HG02840 (cell line): ENCODE data around the gene TNFRSF12A.
"Not testable (repeated sequence)": the region's sequence is repeated elsewhere in the genome, so short reads cannot be mapped to it uniquely, and the experiment has no call there.

Experiments used
- ATAC-seq: cut with Tn5 transposase; IDR thresholded peaks from one replicate; pipeline ENCODE4 v1.9.1; 2021; ENCODE audit warnings: mild to moderate bottlenecking, moderate library complexity, moderate number of reproducible peaks; ENCODE audit not compliant: unreplicated experiment, low FRiP score

TNFRSF12A gene

GRCh38 chr16:3060339-3061127, 40.4 kb downstream of the TNFRSF12A start:
- ATAC-seq: no peak

GRCh38 chr16:3062553-3062952, 42.4 kb downstream of the TNFRSF12A start:
- ATAC-seq: no peak

GRCh38 chr16:3063625-3064386, 43.6 kb downstream of the TNFRSF12A start:
- ATAC-seq: no peak

DNA sequence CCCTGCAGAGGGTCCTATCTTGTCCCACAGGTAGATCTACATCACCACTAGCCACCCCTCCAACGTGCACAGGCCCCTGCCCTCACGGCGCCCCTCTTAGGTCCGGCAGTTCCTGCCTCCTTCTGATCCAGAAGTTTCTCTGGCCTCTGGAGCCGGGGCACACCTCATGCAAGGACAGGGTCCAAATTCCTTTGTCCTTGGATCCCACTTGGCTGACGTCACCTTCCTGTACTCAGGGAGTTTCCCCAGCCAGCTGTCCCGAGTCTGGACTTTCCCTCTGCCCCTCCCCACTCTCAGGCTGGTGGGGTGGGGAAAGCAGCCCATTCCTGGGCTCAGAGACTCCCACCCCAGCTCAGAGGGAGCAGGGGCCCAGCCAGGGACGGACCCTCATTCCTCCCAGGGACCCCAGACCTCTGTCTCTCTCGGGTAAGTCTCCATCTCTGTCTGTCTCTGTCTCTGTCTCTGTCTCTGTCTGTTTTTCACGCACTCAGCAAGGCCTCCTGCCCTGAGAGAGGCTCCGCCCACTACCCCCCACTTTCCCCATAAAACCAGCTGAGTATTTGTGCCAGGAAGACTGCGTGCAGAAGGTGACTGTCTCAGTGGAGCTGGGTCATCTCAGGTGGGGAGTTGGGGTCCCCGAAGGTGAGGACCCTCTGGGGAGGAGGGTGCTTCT, 45.0 kb downstream of the TNFRSF12A start, which contains the start of gene IL32:
IL32 (plus strand) TSS at position 572 of the 673 bp plus-strand sequence. CDS start 172 bp downstream, outside the sequence.
- ATAC-seq: no peak

DNA sequence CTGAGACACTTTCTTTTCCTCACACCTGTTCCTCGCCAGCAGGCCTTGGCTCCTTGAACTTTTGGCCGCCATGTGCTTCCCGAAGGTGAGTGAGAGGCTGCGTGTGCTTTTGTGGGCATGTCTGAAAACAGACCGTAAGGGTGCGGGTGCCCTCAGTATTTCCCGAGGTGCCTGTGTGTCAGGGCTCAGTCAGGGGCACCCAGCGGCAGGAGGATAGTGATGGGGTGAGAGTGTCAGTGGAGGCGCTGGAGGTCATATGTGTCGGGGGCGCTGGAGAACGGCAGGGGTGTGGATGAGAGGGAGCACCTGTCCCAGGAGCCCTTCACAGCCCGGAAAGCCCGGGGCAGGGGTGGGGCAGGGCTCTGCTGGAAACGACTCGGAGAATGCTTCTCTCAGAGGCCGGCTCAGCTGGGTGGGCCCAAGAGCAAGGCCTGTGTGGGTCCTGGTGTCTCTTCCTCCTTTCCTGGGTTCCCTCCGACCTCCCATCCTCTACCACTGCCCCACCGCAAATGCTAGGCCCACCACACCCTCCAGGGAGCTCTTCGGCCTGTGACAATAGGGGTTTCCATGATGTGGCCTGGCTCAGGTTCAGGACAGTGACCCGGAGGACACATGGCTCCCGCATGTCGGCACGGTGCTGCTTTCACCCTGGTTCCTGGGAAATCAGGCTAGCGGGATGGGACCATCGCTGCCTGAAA, 45.7 kb downstream of the TNFRSF12A start:
- ATAC-seq: no peak

DNA sequence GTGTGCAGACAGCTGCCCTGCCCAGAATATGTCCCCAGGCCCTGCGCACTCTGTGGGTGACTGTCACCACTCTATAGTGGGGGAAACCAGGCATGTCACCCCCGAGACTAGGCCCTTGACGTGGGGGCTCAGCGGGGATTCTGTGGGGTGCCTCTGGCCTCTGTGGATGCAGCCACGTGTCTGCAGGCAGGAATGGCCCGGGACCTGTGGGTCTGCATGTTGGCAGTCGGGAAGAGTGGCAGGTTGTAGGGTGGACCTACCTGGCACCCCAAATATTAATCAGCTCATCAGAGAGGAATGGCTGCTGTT, 46.2 kb downstream of the TNFRSF12A start:
- ATAC-seq: no peak

GRCh38 chr16:3068487-3068886, 48.3 kb downstream of the TNFRSF12A start:
- no peak for ATAC-seq

- not testable (repeated sequence) for ATAC-seq
Observed at GRCh38 chr16:3069146-3069545, 49.0 kb downstream of the TNFRSF12A start.

DNA sequence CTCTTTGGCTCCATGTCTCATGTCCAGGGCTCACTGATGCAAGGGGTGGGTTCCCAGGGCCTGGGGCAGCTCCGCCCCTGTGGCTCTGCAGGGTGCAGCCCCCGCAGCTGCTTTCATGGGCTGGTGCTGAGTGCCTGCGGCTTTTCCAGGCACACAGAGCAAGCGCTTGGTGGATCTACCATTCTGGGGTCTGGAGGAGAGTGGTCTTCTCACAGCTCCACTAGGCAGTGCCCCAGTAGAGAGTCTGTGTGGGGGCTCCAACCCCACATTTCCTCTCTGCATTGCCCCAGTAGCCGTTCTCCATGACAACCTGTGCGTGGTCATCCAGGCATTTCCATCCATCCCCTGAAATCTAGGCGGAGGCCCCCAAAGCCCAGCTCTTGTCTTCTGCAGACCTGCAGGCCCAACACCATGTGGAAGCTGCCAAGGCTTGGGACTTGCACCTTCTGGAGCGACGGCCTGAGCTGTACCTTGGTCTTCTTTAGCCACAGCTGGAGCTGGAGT, 50.5 kb downstream of the TNFRSF12A start:
- ATAC-seq: no peak

GRCh38 chr16:3071655-3072054, 51.5 kb downstream of the TNFRSF12A start:
- no peak for ATAC-seq
